Measurements from ENCODE around the gene DOK1.

- no peak for TF ChIP-seq CTCF (IDR thresholded peaks at IDR 0.05)
- no peak for TF ChIP-seq POLR2A (IDR thresholded peaks at IDR 0.05)
Measured at GRCh38 chr2:74527741-74528140, 26.8 kb upstream of the DOK1 start.
